Osteocyte (in vitro differentiated cells): Measurements from ENCODE around the gene ZNF354C. TPM values are rescaled to one million over a fixed set of nuclear protein-coding genes. Genes with fewer than 3 reads are reported as not detected.

Experiments used
- DNase-seq: peaks from one replicate; pipeline ENCODE4 v3.0.0; 2021; ENCODE audit warnings: mixed read lengths; ENCODE audit not compliant: unreplicated experiment; ENCODE audit errors: extremely low spot score
- H3K27ac Mint-ChIP-seq: one replicate; pipeline ENCODE4 v1.8.0; 2021; ENCODE audit warnings: mild to moderate bottlenecking, mixed read lengths; ENCODE audit not compliant: unreplicated experiment
- H3K27me3 Mint-ChIP-seq: one replicate; pipeline ENCODE4 v1.8.0; 2021; ENCODE audit warnings: mixed read lengths; ENCODE audit not compliant: unreplicated experiment
- H3K36me3 Mint-ChIP-seq: one replicate; pipeline ENCODE4 v1.8.0; 2021; ENCODE audit warnings: mixed read lengths; ENCODE audit not compliant: unreplicated experiment
- H3K4me1 Mint-ChIP-seq: one replicate; pipeline ENCODE4 v1.8.0; 2021; ENCODE audit warnings: mixed read lengths; ENCODE audit not compliant: unreplicated experiment
- H3K4me3 Mint-ChIP-seq: one replicate; pipeline ENCODE4 v1.8.0; 2021; ENCODE audit warnings: mild to moderate bottlenecking, moderate library complexity, mixed read lengths; ENCODE audit not compliant: unreplicated experiment
- H3K9me3 Mint-ChIP-seq: one replicate; pipeline ENCODE4 v1.8.0; 2021; ENCODE audit warnings: mixed read lengths; ENCODE audit not compliant: unreplicated experiment
- CTCF ChIP-seq: fragments of 200-600 bp; sonication (generic); IDR thresholded peaks from 2 replicates; pipeline ENCODE4 v1.5.0; 2021; ENCODE audit warnings: antibody characterized with exemption, mild to moderate bottlenecking, moderate library complexity
- total RNA-seq: library from RNA; stranded (reverse); gene quantifications from 2 replicates; pipeline ENCODE4 v1.2.1, GENCODE V29; 2021

The ZNF354C gene
- total RNA-seq, 1 donor from 2014 or later = 4.6 TPM

GRCh38 chr5:179124853-179125788 lies 64.9 kb downstream of the ZNF354C start:
- Mint-ChIP-seq H3K27me3 (no peaks in the 10 kb centered on the region), H3K4me3 (no peak overlapping the region), H3K4me1 (no peaks in the 10 kb centered on the region), H3K27ac (no peak overlapping the region), H3K9me3 (peaks cover 5% of the 10 kb centered on the region), H3K36me3 (peaks cover 9% of the 10 kb centered on the region)
- peak; percentile 81 for DNase-seq
- TF ChIP-seq CTCF = no peak

- Mint-ChIP-seq H3K9me3 (peaks cover 3% of the 10 kb centered on the region), H3K36me3 (peaks cover 8% of the 10 kb centered on the region), H3K4me3 (no peak overlapping the region), H3K4me1 (no peaks in the 10 kb centered on the region), H3K27ac (no peak overlapping the region), H3K27me3 (no peaks in the 10 kb centered on the region)
- no peak for TF ChIP-seq CTCF
- peak; percentile 82 for DNase-seq
These were observed 65.8 kb downstream of the ZNF354C start for GRCh38 chr5:179125789-179126505.

- peaks cover 3% of the 10 kb centered on the region for H3K9me3 Mint-ChIP-seq
- H3K27ac Mint-ChIP-seq = no peak overlapping the region
- TF ChIP-seq CTCF = no peak
- DNase-seq = peak; percentile 79
- H3K36me3 Mint-ChIP-seq = peaks cover 8% of the 10 kb centered on the region
- no peaks in the 10 kb centered on the region for H3K4me1 Mint-ChIP-seq
- H3K27me3 Mint-ChIP-seq = no peaks in the 10 kb centered on the region
- H3K4me3 Mint-ChIP-seq = no peak overlapping the region
These were observed 66.4 kb downstream of the ZNF354C start for GRCh38 chr5:179126506-179126991.

- peak; percentile 75 for DNase-seq
- Mint-ChIP-seq H3K4me1 (no peaks in the 10 kb centered on the region), H3K27ac (no peak overlapping the region), H3K27me3 (no peaks in the 10 kb centered on the region), H3K36me3 (peaks cover 8% of the 10 kb centered on the region), H3K4me3 (no peak overlapping the region), H3K9me3 (peaks cover 3% of the 10 kb centered on the region)
- no peak for TF ChIP-seq CTCF
These were observed 67.2 kb downstream of the ZNF354C start for GRCh38 chr5:179127136-179128040.
